ENCODE data around the gene MYBPC1. TPM values are rescaled to one million over a fixed set of nuclear protein-coding genes. Genes with fewer than 3 reads are reported as not detected.

Gene MYBPC1
- total RNA-seq, 6 donors from 2014 or later, result 6.3 TPM; not detected in 5

- WGBS, 2 donors, result 97 to 99% methylated on average over 2 of the region's 2 CpGs
- Histone ChIP-seq H3K9me3 (no peaks in the 10 kb centered on the region), H3K4me1 (peaks cover 22 to 33% (median 26%) of the 10 kb centered on the region in 4 donors), H3K27ac (no peak overlapping the region), H3K4me3 (no peak overlapping the region), H3K27me3 (no peaks in the 10 kb centered on the region), H3K36me3 (no peaks in the 10 kb centered on the region)
- ATAC-seq (ENCODE audit: low FRiP score in 2 of 2) (no peak), DNase-seq (no peak)
- TF ChIP-seq POLR2A (IDR thresholded peaks at IDR 0.05) (no peak), EP300 (IDR thresholded peaks at IDR 0.05) (no peak), CTCF (IDR thresholded peaks at IDR 0.05) (no peak), POLR2AphosphoS5 (IDR thresholded peaks at IDR 0.05) (no peak)
Observed at GRCh38 chr12:101694986-101695385, 100.2 kb downstream of the MYBPC1 start.

- DNase-seq (no peak), ATAC-seq (ENCODE audit: low FRiP score in 2 of 2) (no peak)
- peaks cover 22 to 40% (median 33%) of the 10 kb centered on the region in 4 donors for H3K4me1 ChIP-seq
- 61 to 100% methylated on average over 1 of the region's 1 CpG for WGBS, 2 donors
- no peaks in the 10 kb centered on the region for H3K9me3 ChIP-seq
- no peaks in the 10 kb centered on the region for H3K27me3 ChIP-seq
- TF ChIP-seq EP300 (IDR thresholded peaks at IDR 0.05) (no peak), CTCF (IDR thresholded peaks at IDR 0.05) (no peak), POLR2AphosphoS5 (IDR thresholded peaks at IDR 0.05) (no peak), POLR2A (IDR thresholded peaks at IDR 0.05) (no peak)
- no peak overlapping the region for H3K27ac ChIP-seq
- no peak overlapping the region for H3K4me3 ChIP-seq
- H3K36me3 ChIP-seq, result no peaks in the 10 kb centered on the region
Observed at GRCh38 chr12:101695706-101696105, 100.9 kb downstream of the MYBPC1 start.

GRCh38 chr12:101696251-101697196 lies 101.8 kb downstream of the MYBPC1 start:
- H3K4me3 ChIP-seq, result peak overlapping the region; percentile 60 to 94 (median 90)
- 27 to 29% methylated on average over 18 of the region's 18 CpGs for WGBS, 2 donors
- peaks cover 22 to 47% (median 37%) of the 10 kb centered on the region in 4 donors for H3K4me1 ChIP-seq
- peak; percentile 45 to 63 for ATAC-seq (ENCODE audit: low FRiP score in 2 of 2)
- no peak for TF ChIP-seq POLR2A (IDR thresholded peaks at IDR 0.05)
- TF ChIP-seq EP300 (IDR thresholded peaks at IDR 0.05), result peak in 3 of 4 donors; percentile 10 to 61 (median 36)
- no peak for TF ChIP-seq CTCF (IDR thresholded peaks at IDR 0.05)
- TF ChIP-seq POLR2AphosphoS5 (IDR thresholded peaks at IDR 0.05), result peak; percentile 24 to 82
- peak in 1 of 2 donors; percentile 75 for DNase-seq
- no peaks in the 10 kb centered on the region for H3K9me3 ChIP-seq
- peak overlapping the region; percentile 88 to 96 (median 90) for H3K27ac ChIP-seq
- no peaks in the 10 kb centered on the region for H3K36me3 ChIP-seq
- no peaks in the 10 kb centered on the region for H3K27me3 ChIP-seq

GRCh38 chr12:101697197-101697929 lies 102.6 kb downstream of the MYBPC1 start, which contains the start of gene CHPT1:
Gene CHPT1, plus strand, starts transcription at chr12:101697640. Its CDS starts 222 bp downstream, at chr12:101697862.
- 0 to 1% methylated on average over 7 to 30 of the region's 80 CpGs for WGBS, 2 donors
- DNase-seq, result peak; percentile 85 to 93

More at GRCh38 chr12:101697197-101697929, 102.6 kb downstream of the MYBPC1 start, which contains the start of gene CHPT1:
- H3K36me3 ChIP-seq, result no peaks in the 10 kb centered on the region
- H3K27ac ChIP-seq, result peak within 1 kb of the TSS; percentile 88 to 96 (median 90)
- peak within 1 kb of the TSS; percentile 60 to 94 (median 90) for H3K4me3 ChIP-seq
- peaks cover 22 to 55% (median 45%) of the 10 kb centered on the region in 4 donors for H3K4me1 ChIP-seq
- H3K9me3 ChIP-seq, result no peaks in the 10 kb centered on the region
- H3K27me3 ChIP-seq, result no peaks in the 10 kb centered on the region
- peak; percentile 79 to 89 for ATAC-seq (ENCODE audit: low FRiP score in 2 of 2)
- TF ChIP-seq POLR2AphosphoS5 (IDR thresholded peaks at IDR 0.05), result no peak
- peak in 2 of 6 experiments; percentile 9 to 29 for TF ChIP-seq CTCF (IDR thresholded peaks at IDR 0.05)
- peak in 2 of 4 donors; percentile 35 to 72 for TF ChIP-seq POLR2A (IDR thresholded peaks at IDR 0.05)
- no peak for TF ChIP-seq EP300 (IDR thresholded peaks at IDR 0.05)

Data from upper lobe of left lung (tissue), 6 donors.